GM21528 (cell line): ENCODE data around the gene SKP1.

Experiments
- ATAC-seq: cut with Tn5 transposase; IDR thresholded peaks from one replicate; pipeline ENCODE4 v1.9.1; 2021; ENCODE audit warnings: mild to moderate bottlenecking, moderate library complexity; ENCODE audit not compliant: unreplicated experiment, low FRiP score

SKP1 gene

GRCh38 chr5:134131578-134132350 is 45.0 kb downstream of the SKP1 start:
- ATAC-seq, result no peak

- ATAC-seq, result no peak
These were observed 45.6 kb downstream of the SKP1 start for GRCh38 chr5:134131165-134131564.

DNA sequence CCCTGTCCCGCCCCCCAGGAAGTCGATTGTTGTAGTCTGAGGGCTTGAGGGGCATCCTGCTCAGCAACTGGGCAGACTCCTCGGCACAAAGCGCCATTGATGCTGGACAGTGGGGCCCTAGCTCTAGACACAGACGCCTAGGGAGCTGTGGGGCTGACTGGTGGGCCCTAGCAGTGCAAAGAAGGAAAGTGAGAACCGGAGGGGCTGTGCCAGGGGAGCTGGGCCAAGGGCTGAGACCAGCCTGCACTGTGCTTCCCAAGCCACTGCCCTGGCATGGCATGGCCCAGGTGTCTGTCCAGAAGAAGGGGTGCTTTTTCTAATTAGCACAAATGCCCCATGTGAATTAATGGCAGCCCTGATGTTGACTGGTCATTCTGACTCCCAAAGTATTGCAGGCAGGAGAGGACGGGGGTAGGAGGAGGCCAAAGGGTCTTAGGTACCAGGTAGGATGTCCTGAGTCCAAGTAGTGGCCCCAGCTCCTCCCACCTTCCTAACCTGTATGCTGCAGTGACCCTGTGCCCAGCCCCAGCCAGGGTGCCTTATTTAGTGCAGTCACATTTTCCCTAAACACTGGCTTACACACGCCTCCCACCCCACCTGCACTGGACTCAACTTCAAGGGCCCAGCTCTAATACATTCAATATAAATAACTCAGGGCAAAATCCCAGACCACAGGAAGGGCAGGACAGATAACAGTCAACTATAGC is 46.4 kb downstream of the SKP1 start:
- no peak for ATAC-seq

GRCh38 chr5:134129411-134130238 is 47.1 kb downstream of the SKP1 start:
- ATAC-seq, result no peak

GRCh38 chr5:134128648-134128995 is 48.1 kb downstream of the SKP1 start:
- no peak for ATAC-seq

DNA sequence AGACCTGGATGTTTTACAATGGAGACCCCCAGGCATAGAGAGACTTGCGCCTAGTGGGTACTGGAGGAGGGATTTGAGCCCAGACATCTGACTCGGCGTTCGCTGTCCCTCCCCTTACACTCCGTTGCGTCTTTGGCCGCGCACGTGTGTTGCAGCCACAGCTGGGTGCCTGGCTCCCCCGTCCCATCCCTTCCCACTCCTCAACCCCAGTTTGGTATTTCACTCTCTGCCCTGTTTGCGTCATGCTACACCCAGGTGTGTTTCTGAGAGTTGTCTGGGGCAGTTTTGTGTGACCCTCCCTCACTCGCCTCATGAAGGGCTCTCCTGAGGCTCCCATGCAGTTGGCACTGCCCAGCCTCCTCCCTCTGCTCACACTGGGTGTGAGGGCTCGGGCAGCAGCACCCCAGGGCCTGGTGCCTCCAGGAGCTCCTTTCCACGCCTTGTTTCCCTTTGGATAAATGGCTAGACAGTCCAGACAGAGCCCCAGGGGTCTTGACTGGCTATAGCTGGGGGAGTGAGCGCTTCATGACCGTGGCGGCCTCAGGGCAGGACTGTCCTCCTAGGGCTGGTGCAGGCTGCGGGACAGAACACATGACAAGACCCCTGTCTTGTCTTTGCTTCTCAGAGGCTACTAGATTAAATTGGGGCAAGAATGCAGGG is 48.6 kb downstream of the SKP1 start:
- no peak for ATAC-seq

GRCh38 chr5:134127376-134127861 is 49.3 kb downstream of the SKP1 start:
- no peak for ATAC-seq

GRCh38 chr5:134125039-134126015 is 51.4 kb downstream of the SKP1 start:
- no peak for ATAC-seq

- no peak for ATAC-seq
These were observed 52.3 kb downstream of the SKP1 start for GRCh38 chr5:134124289-134125038.

DNA sequence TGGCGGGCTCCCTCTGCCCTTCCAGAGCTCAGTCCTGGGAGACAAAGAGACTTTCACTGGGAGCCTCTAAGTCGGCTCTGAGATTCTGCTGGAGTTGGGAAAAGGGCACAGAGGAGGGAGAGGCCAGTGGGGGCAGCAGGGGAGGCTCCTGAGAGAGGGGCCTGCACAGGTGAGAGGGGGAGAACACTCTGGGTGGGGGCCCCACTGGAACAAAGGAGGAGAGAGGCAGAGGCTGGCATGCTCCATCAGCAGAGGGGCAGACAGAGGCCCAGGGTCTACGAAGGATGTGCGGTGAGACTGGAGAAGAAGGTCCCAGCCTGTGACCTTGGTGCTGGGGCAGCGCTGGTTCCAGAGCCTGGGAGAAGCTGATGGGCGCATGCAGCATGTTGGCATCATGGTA is 53.4 kb downstream of the SKP1 start:
- no peak for ATAC-seq

GRCh38 chr5:134122530-134122929 is 54.2 kb downstream of the SKP1 start:
- no peak for ATAC-seq

DNA sequence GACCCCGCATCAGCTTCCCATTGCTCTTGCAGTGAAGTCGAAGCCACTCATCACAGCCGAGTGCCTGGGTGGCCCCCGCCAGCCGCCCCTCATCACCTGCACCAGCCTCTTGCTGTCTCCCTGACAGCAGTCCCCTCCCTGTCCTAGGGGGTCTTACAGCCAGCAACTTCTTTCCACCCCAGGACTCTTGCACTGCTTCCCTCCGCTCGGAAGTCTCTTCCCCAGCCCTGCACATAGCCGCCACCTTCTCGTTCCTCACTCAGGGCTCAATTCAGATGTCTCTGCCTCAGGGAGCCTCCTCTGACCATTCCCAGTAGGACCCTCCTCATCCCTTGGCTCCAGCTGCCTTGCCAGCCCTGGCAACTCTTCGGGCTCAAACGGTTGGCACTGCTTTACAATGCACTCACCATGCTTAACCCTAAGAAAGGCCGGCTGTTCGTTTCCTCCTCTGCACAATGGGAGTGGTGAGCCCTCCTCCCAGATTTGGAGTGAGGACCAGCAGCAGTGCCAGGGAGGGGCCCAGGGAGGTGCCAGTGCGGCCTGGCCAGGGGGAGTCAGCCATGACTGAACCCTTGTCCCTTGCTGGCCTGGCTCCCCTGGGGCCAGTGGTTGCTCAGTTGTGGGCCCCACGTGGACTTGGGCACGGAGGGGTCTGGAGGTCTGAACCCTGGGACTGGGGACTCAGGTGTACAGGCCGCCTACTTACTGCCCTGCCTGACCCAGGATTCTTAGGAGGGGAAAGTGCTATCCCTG is 56.2 kb downstream of the SKP1 start:
- ATAC-seq, result no peak

GRCh38 chr5:134119720-134120119 is 57.0 kb downstream of the SKP1 start:
- no peak for ATAC-seq

DNA sequence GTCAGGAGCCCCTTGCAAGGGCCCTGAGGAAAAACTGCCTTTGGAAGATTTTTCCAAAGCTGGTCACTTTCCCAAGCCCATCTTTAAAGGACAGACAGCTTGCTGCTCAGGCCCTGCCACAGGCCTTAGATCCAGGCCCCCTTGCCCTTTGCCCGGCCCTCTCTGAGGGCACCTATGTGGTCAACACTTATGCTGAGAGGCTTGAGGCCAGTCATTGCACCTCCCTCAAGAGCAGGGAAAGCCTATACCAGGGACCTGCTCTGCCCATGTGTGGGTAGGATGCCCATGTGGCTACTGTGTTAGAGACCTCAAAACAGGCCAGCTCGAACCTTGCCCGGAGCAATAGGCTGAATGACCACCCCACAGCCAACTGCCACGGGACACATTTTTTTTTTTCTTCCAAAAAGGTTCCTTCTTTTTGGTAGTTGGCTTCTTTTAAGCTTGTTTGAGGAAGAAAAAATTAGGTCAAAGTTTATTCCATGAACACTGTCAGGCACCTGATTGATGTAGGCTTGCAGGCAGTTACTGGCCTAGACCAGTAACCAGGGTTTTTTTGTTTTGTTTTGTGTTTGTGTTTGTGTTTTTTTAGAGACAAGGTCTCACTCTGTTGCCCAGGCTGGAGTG is 58.4 kb downstream of the SKP1 start:
- no peak for ATAC-seq

GRCh38 chr5:134116789-134117761 is 59.7 kb downstream of the SKP1 start:
- ATAC-seq, result no peak

DNA sequence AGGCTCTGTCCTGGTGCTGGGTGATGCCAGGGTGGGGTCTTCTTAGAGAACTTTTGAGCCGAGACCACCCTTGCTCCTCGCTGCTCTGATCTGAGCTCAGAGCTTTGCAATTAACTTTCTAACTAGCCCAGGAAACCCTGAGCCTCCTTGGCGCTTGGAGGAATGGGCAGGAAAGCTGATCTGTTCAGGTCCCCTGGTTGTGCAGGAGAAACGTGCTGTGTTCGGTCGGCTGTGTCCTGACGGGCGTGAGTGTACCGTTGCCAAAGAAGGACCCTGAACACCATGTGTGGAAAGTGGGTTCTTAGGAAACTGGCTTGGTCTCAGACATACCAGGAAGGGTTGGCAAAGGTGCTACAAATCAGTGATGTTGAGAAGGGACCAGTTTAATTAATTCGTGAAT is 60.5 kb downstream of the SKP1 start:
- no peak for ATAC-seq

GRCh38 chr5:134115806-134116175 is 61.0 kb downstream of the SKP1 start:
- no peak for ATAC-seq
